Gastroesophageal sphincter (tissue), 3 donors: Measurements from ENCODE around the gene BATF.

Experiments
- CTCF ChIP-seq, 4 experiments: fragments of 200-600 bp in 2 of 4; fragments of 450-650 bp in 2 of 4; sonication (generic) in 1 of 4; IDR thresholded peaks; one replicate each; pipeline ENCODE4 v1.5.1; 2017 to 2019; ENCODE audit warnings: antibody characterized with exemption in 4 of 4, mild to moderate bottlenecking in 2 of 4, moderate library complexity in 2 of 4
- EP300 ChIP-seq: sonication (generic); formaldehyde crosslinking; IDR thresholded peaks from one replicate; pipeline ENCODE4 v1.6.1; 2017; ENCODE audit warnings: antibody characterized with exemption, mild to moderate bottlenecking
- POLR2A ChIP-seq, 2 donors: fragments of 450-650 bp; IDR thresholded peaks; one replicate each; pipeline ENCODE4 v1.6.1; 2017; ENCODE audit warnings: antibody characterized with exemption in 2 of 2, mild to moderate bottlenecking in 2 of 2, moderate library complexity in 1 of 2
- POLR2AphosphoS5 ChIP-seq: sonication (generic); formaldehyde crosslinking; IDR thresholded peaks from one replicate; pipeline ENCODE4 v1.6.1; 2017; ENCODE audit warnings: antibody characterized with exemption

- TF ChIP-seq POLR2A (IDR thresholded peaks at IDR 0.05) (no peak), CTCF (IDR thresholded peaks at IDR 0.05) (no peak), EP300 (no peak), POLR2AphosphoS5 (no peak)
Measured at GRCh38 chr14:75491376-75491978, 30.8 kb upstream of the BATF start.
